Mesenchymal stem cell (in vitro differentiated cells and primary cell): ENCODE results near the gene CD1E.
"Not testable (repeated sequence)": the region's sequence is repeated elsewhere in the genome, so short reads cannot be mapped to it uniquely, and the experiment has no call there.

Source experiments
- DNase-seq: peaks from one replicate; pipeline ENCODE4 v3.0.0-alpha.2; 2013
- H2AFZ ChIP-seq: one replicate; pipeline ENCODE4 v1.6.1; 2013; ENCODE audit warnings: low read depth, mild to moderate bottlenecking, control low read depth, inconsistent platforms, low read length, moderate library complexity
- H2AK5ac ChIP-seq: 2 replicates; pipeline ENCODE4 v1.6.1; 2013; ENCODE audit warnings: low read length, moderate library complexity, mild to moderate bottlenecking, inconsistent platforms; ENCODE audit not compliant: severe bottlenecking
- H2BK120ac ChIP-seq: one replicate; pipeline ENCODE4 v1.6.1; 2013; ENCODE audit warnings: low read depth, mild to moderate bottlenecking, inconsistent platforms, low read length, moderate library complexity
- H2BK12ac ChIP-seq, 2 experiments: one replicate each; pipeline ENCODE4 v1.6.1; 2013; ENCODE audit warnings: inconsistent platforms in 2 of 2, low read length in 2 of 2, mild to moderate bottlenecking in 2 of 2, moderate library complexity in 2 of 2, control low read depth in 1 of 2
- H2BK15ac ChIP-seq: one replicate; pipeline ENCODE4 v1.6.1; 2013; ENCODE audit warnings: mild to moderate bottlenecking, low read depth, inconsistent platforms; ENCODE audit not compliant: poor library complexity, severe bottlenecking
- H2BK5ac ChIP-seq: 2 replicates; pipeline ENCODE4 v1.6.1; 2013; ENCODE audit warnings: low read depth, mild to moderate bottlenecking, low read length, control low read depth, inconsistent platforms; ENCODE audit not compliant: poor library complexity, severe bottlenecking
- H3K14ac ChIP-seq, 2 experiments: one replicate each; pipeline ENCODE4 v1.6.1; 2013; ENCODE audit warnings: inconsistent platforms in 2 of 2, low read length in 2 of 2, control low read depth in 1 of 2, mild to moderate bottlenecking in 1 of 2, moderate library complexity in 1 of 2
- H3K18ac ChIP-seq, 2 experiments: one replicate each; pipeline ENCODE4 v1.6.1; 2013; ENCODE audit warnings: inconsistent platforms in 2 of 2, low read length in 2 of 2, control low read depth in 1 of 2, low read depth in 1 of 2, mild to moderate bottlenecking in 1 of 2
- H3K23ac ChIP-seq, 2 experiments: one replicate each; pipeline ENCODE4 v1.6.1; 2013; ENCODE audit warnings: inconsistent platforms in 2 of 2, low read length in 2 of 2, mild to moderate bottlenecking in 2 of 2, moderate library complexity in 2 of 2, control low read depth in 1 of 2
- H3K27ac ChIP-seq: 2 replicates; pipeline ENCODE4 v1.5.1; 2013; ENCODE audit warnings: mild to moderate bottlenecking, moderate library complexity, low read length, control low read depth, inconsistent platforms; ENCODE audit not compliant: poor library complexity, severe bottlenecking
- H3K27me3 ChIP-seq, 2 experiments: 2 replicates each; pipeline versions ENCODE4 v1.6.1 to v1.7.0; 2013; ENCODE audit warnings: low read length in 2 of 2, mild to moderate bottlenecking in 2 of 2, moderate library complexity in 2 of 2, control low read depth in 1 of 2, inconsistent platforms in 1 of 2; ENCODE audit not compliant: control insufficient read depth in 1 of 2, insufficient read depth in 1 of 2
- H3K36me3 ChIP-seq, 2 experiments: 2 replicates each; pipeline versions ENCODE4 v1.6.1 to v1.7.0; 2013; ENCODE audit warnings: low read length in 2 of 2, control low read depth in 1 of 2, inconsistent platforms in 1 of 2, low read depth in 1 of 2, mild to moderate bottlenecking in 1 of 2; ENCODE audit not compliant: insufficient read depth in 2 of 2, control insufficient read depth in 1 of 2
- H3K4ac ChIP-seq, 2 experiments: one replicate each; pipeline ENCODE4 v1.6.1; 2013; ENCODE audit warnings: inconsistent platforms in 2 of 2, low read length in 2 of 2, mild to moderate bottlenecking in 2 of 2, moderate library complexity in 2 of 2, control low read depth in 1 of 2, low read depth in 1 of 2
- H3K4me1 ChIP-seq: 2 replicates; pipeline ENCODE4 v1.6.1; 2013; ENCODE audit warnings: low read depth, low read length, control low read depth; ENCODE audit not compliant: control insufficient read depth, insufficient read depth
- H3K4me2 ChIP-seq: 2 replicates; pipeline ENCODE4 v1.6.1; 2013; ENCODE audit warnings: low read length, mild to moderate bottlenecking, inconsistent platforms; ENCODE audit not compliant: poor library complexity, severe bottlenecking
- H3K4me3 ChIP-seq, 2 experiments: 2 replicates each; pipeline versions ENCODE4 v1.5.1 to v1.7.0; 2013; ENCODE audit warnings: low read length in 2 of 2, mild to moderate bottlenecking in 2 of 2, control low read depth in 1 of 2, low read depth in 1 of 2; ENCODE audit not compliant: insufficient read depth in 1 of 2
- H3K79me1 ChIP-seq: replicated peaks from 2 replicates; pipeline ENCODE4 v1.6.1; 2013; ENCODE audit warnings: mild to moderate bottlenecking, control low read depth, low read length, inconsistent platforms; ENCODE audit not compliant: poor library complexity, severe bottlenecking
- H3K9ac ChIP-seq: 2 replicates; pipeline ENCODE4 v1.7.0; 2013; ENCODE audit warnings: mild to moderate bottlenecking, low read length, moderate library complexity
- H3K9me3 ChIP-seq: 2 replicates; pipeline ENCODE4 v1.7.0; 2013; ENCODE audit warnings: mild to moderate bottlenecking, low read length; ENCODE audit not compliant: control insufficient read depth
- H4K8ac ChIP-seq: one replicate; pipeline ENCODE4 v1.6.1; 2013; ENCODE audit warnings: inconsistent platforms, mild to moderate bottlenecking, low read length, moderate library complexity
- H4K91ac ChIP-seq: one replicate; pipeline ENCODE4 v1.6.1; 2013; ENCODE audit warnings: mild to moderate bottlenecking, low read length, inconsistent platforms
- WGBS: methylation state at CpG from one replicate; pipeline ENCODE4 v1.1.7; 2013; ENCODE audit warnings: mixed read lengths; 5-methylcytosine and 5-hydroxymethylcytosine counted together

CD1E gene

GRCh38 chr1:158333405-158334155 is 20.1 kb upstream of the CD1E start:
- H3K79me1 ChIP-seq = no peaks in the 10 kb centered on the region
- H3K4me1 ChIP-seq = no peaks in the 10 kb centered on the region
- H3K4ac ChIP-seq = no peak overlapping the region
- H2AFZ ChIP-seq = no peak overlapping the region
- H4K91ac ChIP-seq = no peak overlapping the region
- H3K36me3 ChIP-seq = no peaks in the 10 kb centered on the region
- no peaks in the 10 kb centered on the region for H3K9me3 ChIP-seq
- no peak overlapping the region for H3K18ac ChIP-seq
- H2BK5ac ChIP-seq = no peak overlapping the region
- DNase-seq = no peak
- H3K27me3 ChIP-seq = no peaks in the 10 kb centered on the region
- no peak overlapping the region for H3K23ac ChIP-seq
- no peak overlapping the region for H3K4me3 ChIP-seq
- no peak overlapping the region for H2BK12ac ChIP-seq
- H4K8ac ChIP-seq = no peak overlapping the region
- no peak overlapping the region for H3K9ac ChIP-seq
- no peak overlapping the region for H2BK15ac ChIP-seq
- WGBS = 83% methylated on average over 2 of the region's 8 CpGs
- no peak overlapping the region for H3K14ac ChIP-seq
- H3K4me2 ChIP-seq = no peak overlapping the region
- H3K27ac ChIP-seq = no peak overlapping the region
- no peak overlapping the region for H2BK120ac ChIP-seq
- H2AK5ac ChIP-seq = no peak overlapping the region

- no peak for DNase-seq
- Histone ChIP-seq H4K91ac (no peak overlapping the region), H3K4me2 (no peak overlapping the region), H3K4me3 (no peak overlapping the region), H2AFZ (no peak overlapping the region), H2BK120ac (no peak overlapping the region), H3K23ac (no peak overlapping the region), H3K79me1 (no peaks in the 10 kb centered on the region), H4K8ac (no peak overlapping the region), H3K4me1 (no peaks in the 10 kb centered on the region), H3K14ac (no peak overlapping the region), H3K27me3 (no peaks in the 10 kb centered on the region), H2BK12ac (no peak overlapping the region), H3K4ac (no peak overlapping the region), H2BK5ac (no peak overlapping the region), H2AK5ac (no peak overlapping the region), H3K27ac (no peak overlapping the region), H3K18ac (no peak overlapping the region), H3K9ac (no peak overlapping the region), H3K36me3 (no peaks in the 10 kb centered on the region), H3K9me3 (no peaks in the 10 kb centered on the region), H2BK15ac (no peak overlapping the region)
- WGBS = 19% methylated on average over 2 of the region's 2 CpGs
These were observed 19.0 kb upstream of the CD1E start for GRCh38 chr1:158334526-158335212.

DNA sequence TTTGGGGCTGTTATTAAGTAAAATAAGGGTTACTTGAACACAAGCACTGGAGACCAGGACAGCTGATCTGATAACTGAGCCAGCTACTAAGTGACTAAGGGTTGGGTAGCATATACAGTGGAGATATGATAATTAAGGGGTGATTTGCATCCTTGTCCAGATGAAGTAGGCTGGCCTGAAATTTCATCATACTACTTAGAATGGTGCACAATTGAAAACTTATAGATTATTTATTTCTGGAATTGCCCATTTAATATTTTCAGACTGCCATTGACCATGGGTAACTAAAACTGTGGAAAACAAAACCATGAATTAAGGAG is 18.5 kb upstream of the CD1E start:
- Histone ChIP-seq H3K27me3 (no peaks in the 10 kb centered on the region), H2BK15ac (no peak overlapping the region), H2BK120ac (no peak overlapping the region), H2AFZ (no peak overlapping the region), H4K91ac (no peak overlapping the region), H3K4ac (no peak overlapping the region), H3K23ac (no peak overlapping the region), H4K8ac (no peak overlapping the region), H2BK12ac (no peak overlapping the region), H3K9me3 (no peaks in the 10 kb centered on the region), H3K14ac (no peak overlapping the region), H3K4me2 (no peak overlapping the region), H2BK5ac (no peak overlapping the region), H3K4me3 (no peak overlapping the region), H3K18ac (no peak overlapping the region), H3K79me1 (no peaks in the 10 kb centered on the region), H3K36me3 (no peaks in the 10 kb centered on the region), H3K4me1 (no peaks in the 10 kb centered on the region), H3K27ac (no peak overlapping the region), H2AK5ac (no peak overlapping the region), H3K9ac (no peak overlapping the region)
- DNase-seq = no peak

DNA sequence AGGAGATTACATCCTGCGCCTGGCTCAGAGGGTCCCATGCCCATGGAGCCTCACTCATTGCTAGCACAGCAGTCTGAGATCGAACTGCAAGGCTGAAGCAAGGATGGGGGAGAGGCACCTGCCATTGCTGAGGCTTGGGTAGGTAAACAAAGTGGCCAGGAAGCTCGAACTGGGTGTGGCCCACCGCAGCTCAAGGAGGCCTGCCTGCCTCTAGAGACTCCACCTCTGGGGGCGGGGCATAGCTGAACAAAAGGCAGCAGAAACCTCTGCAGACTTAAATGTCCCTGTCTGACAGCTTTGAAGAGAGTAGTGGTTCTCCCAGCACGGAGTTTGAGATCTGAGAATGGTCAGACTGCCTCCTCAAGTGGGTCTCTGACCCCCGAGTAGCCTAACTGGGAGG is 17.3 kb upstream of the CD1E start:
- H4K8ac ChIP-seq, H2AK5ac ChIP-seq, H2BK12ac ChIP-seq, H4K91ac ChIP-seq, H2BK15ac ChIP-seq, H3K4me3 ChIP-seq, H3K27me3 ChIP-seq, H3K4ac ChIP-seq, H3K9ac ChIP-seq, DNase-seq, H2BK120ac ChIP-seq, H2BK5ac ChIP-seq, H3K18ac ChIP-seq, H3K27ac ChIP-seq, H3K14ac ChIP-seq, H3K9me3 ChIP-seq, H3K23ac ChIP-seq, H3K4me2 ChIP-seq, H3K36me3 ChIP-seq, H3K4me1 ChIP-seq, H2AFZ ChIP-seq, H3K79me1 ChIP-seq: not testable (repeated sequence)
- 56% methylated on average over 7 of the region's 7 CpGs for WGBS
